ENCODE results near the gene PPFIA2.

The PPFIA2 gene

DNA sequence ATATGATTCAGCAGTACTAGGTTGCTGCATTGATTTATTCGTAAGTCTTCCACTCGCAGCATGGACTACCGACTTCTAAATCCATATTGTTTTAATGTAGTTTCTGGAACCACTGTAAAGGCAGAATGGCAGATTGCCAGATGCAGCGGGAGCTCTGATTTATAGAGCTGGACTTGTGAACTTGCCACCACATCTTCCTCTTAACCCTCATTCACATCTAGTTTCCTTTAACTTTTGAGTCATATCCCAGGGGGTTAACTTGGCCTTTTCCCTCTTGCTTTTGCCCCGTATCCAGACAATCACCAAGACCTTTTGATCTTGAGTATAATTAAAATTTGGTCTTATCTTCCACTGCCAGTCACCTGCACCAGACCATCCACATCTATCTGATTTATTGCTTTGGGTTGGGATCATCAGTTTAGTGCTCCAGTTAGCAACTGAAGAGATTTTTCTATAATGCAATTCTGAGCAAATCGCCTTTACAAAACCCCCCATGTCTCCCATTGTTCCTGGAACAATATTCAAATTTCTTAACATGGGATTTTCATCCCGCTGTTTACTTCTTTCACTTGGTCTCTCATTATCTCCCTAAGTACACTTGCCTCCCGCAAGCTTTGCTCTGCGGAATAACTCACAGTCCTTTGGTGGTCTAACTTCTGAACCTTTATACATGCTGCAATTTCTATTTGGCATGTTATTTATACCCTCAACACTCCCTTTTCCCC is 550.8 kb downstream of the PPFIA2 start:
- H3K36me3 ChIP-seq (ENCODE audit: control insufficient read depth, insufficient read depth, low read length): no peaks in the 10 kb centered on the region
- H3K9me3 ChIP-seq (ENCODE audit: control insufficient read depth, insufficient read depth, low read depth, low read length): no peaks in the 10 kb centered on the region
- no peak overlapping the region for H3K27ac ChIP-seq (ENCODE audit: low read depth, low read length)
- no peak overlapping the region for H3K4me3 ChIP-seq (ENCODE audit: low read depth, low read length)
- H3K4me1 ChIP-seq (ENCODE audit: control insufficient read depth, insufficient read depth, low read length): peaks cover 66% of the 10 kb centered on the region
- no peak overlapping the region for H3K9ac ChIP-seq (ENCODE audit: low read length)
- no peaks in the 10 kb centered on the region for H3K27me3 ChIP-seq (ENCODE audit: control insufficient read depth, insufficient read depth, low read length)

Measured in HUES6 (cell line).